ENCODE measurements around the gene PARD3B.

Gene PARD3B

GRCh38 chr2:205020673-205021072 lies 475.4 kb downstream of the PARD3B start:
- no peak for DNase-seq (ENCODE audit: low read depth)

GRCh38 chr2:205022841-205023240 lies 477.6 kb downstream of the PARD3B start:
- DNase-seq (ENCODE audit: low read depth), result no peak

- no peak for DNase-seq (ENCODE audit: low read depth)
Measured at GRCh38 chr2:205024822-205025518, 479.7 kb downstream of the PARD3B start.

- DNase-seq (ENCODE audit: low read depth), result no peak
Measured at GRCh38 chr2:205025580-205026240, 480.4 kb downstream of the PARD3B start.

GRCh38 chr2:205030695-205031094 lies 485.4 kb downstream of the PARD3B start:
- DNase-seq (ENCODE audit: low read depth), result no peak

- DNase-seq (ENCODE audit: low read depth), result no peak
Measured at GRCh38 chr2:205032093-205032551, 486.8 kb downstream of the PARD3B start.

- DNase-seq (ENCODE audit: low read depth), result no peak
Measured at GRCh38 chr2:205033431-205033830, 488.2 kb downstream of the PARD3B start.

GRCh38 chr2:205034034-205034433 lies 488.8 kb downstream of the PARD3B start:
- DNase-seq (ENCODE audit: low read depth), result no peak

GRCh38 chr2:205040323-205040722 lies 495.0 kb downstream of the PARD3B start:
- no peak for DNase-seq (ENCODE audit: low read depth)

GRCh38 chr2:205041472-205042130 lies 496.3 kb downstream of the PARD3B start:
- DNase-seq (ENCODE audit: low read depth), result no peak

GRCh38 chr2:205043285-205043684 lies 498.0 kb downstream of the PARD3B start:
- DNase-seq (ENCODE audit: low read depth), result no peak

GRCh38 chr2:205045706-205046105 lies 500.4 kb downstream of the PARD3B start:
- DNase-seq (ENCODE audit: low read depth), result no peak

GRCh38 chr2:205047273-205047839 lies 502.1 kb downstream of the PARD3B start:
- no peak for DNase-seq (ENCODE audit: low read depth)

- DNase-seq (ENCODE audit: low read depth), result no peak
Measured at GRCh38 chr2:205051417-205051816, 506.1 kb downstream of the PARD3B start.

GRCh38 chr2:205052781-205053180 lies 507.5 kb downstream of the PARD3B start:
- DNase-seq (ENCODE audit: low read depth), result no peak

GRCh38 chr2:205053827-205054410 lies 508.6 kb downstream of the PARD3B start:
- DNase-seq (ENCODE audit: low read depth), result no peak

- DNase-seq (ENCODE audit: low read depth), result no peak
Measured at GRCh38 chr2:205054789-205055188, 509.5 kb downstream of the PARD3B start.

- DNase-seq (ENCODE audit: low read depth), result no peak
Measured at GRCh38 chr2:205055251-205055650, 510.0 kb downstream of the PARD3B start.

GRCh38 chr2:205056151-205056561 lies 510.9 kb downstream of the PARD3B start:
- no peak for DNase-seq (ENCODE audit: low read depth)

- DNase-seq (ENCODE audit: low read depth), result no peak
Measured at GRCh38 chr2:205058409-205058808, 513.1 kb downstream of the PARD3B start.

- DNase-seq (ENCODE audit: low read depth), result no peak
Measured at GRCh38 chr2:205060269-205060668, 515.0 kb downstream of the PARD3B start.

- no peak for DNase-seq (ENCODE audit: low read depth)
Measured at GRCh38 chr2:205066081-205066480, 520.8 kb downstream of the PARD3B start.
